DMS79 treated with DMSO at 0.1 percent for 48 hours (cell line): ENCODE measurements around the gene KRTAP10-3.
"Not testable (repeated sequence)": the region's sequence is repeated elsewhere in the genome, so short reads cannot be mapped to it uniquely, and the experiment has no call there.

Experiments used
- DNase-seq: peaks from one replicate; lab custom pipeline; 2025; lab: John Stamatoyannopoulos, UW

Gene KRTAP10-3

GRCh38 chr21:44589586-44590305 lies 31.2 kb upstream of the KRTAP10-3 start:
- DNase-seq = no peak

GRCh38 chr21:44589094-44589493 lies 30.5 kb upstream of the KRTAP10-3 start:
- DNase-seq = no peak

GRCh38 chr21:44585892-44586291 lies 27.3 kb upstream of the KRTAP10-3 start:
- DNase-seq = no peak

GRCh38 chr21:44583800-44584147 lies 25.2 kb upstream of the KRTAP10-3 start:
- no peak for DNase-seq

- DNase-seq = no peak
Measured at GRCh38 chr21:44583089-44583799, 24.6 kb upstream of the KRTAP10-3 start.

GRCh38 chr21:44582055-44582454 lies 23.5 kb upstream of the KRTAP10-3 start:
- no peak for DNase-seq

- DNase-seq = no peak
Measured at GRCh38 chr21:44581158-44581557, 22.6 kb upstream of the KRTAP10-3 start.

- not testable (repeated sequence) for DNase-seq
Measured at GRCh38 chr21:44580231-44580821, 21.7 kb upstream of the KRTAP10-3 start, which contains the start of gene KRTAP10-5. KRTAP10-5 (minus strand) TSS chr21:44580604; CDS start chr21:44580578, 26 bp downstream.

GRCh38 chr21:44579833-44580144 lies 21.2 kb upstream of the KRTAP10-3 start:
- no peak for DNase-seq

GRCh38 chr21:44579056-44579832 lies 20.6 kb upstream of the KRTAP10-3 start:
- no peak for DNase-seq

- DNase-seq = no peak
Measured at GRCh38 chr21:44578371-44579055, 19.9 kb upstream of the KRTAP10-3 start.

- no peak for DNase-seq
Measured at GRCh38 chr21:44576025-44576420, 17.4 kb upstream of the KRTAP10-3 start.

GRCh38 chr21:44575307-44576024 lies 16.9 kb upstream of the KRTAP10-3 start:
- no peak for DNase-seq

GRCh38 chr21:44574457-44575306 lies 16.1 kb upstream of the KRTAP10-3 start:
- no peak for DNase-seq

- DNase-seq = not testable (repeated sequence)
Measured at GRCh38 chr21:44573630-44574456, 15.2 kb upstream of the KRTAP10-3 start, which contains the start of gene KRTAP10-4. KRTAP10-4 (plus strand) TSS chr21:44573729; CDS start chr21:44573759, 30 bp downstream.

- no peak for DNase-seq
Measured at GRCh38 chr21:44572959-44573583, 14.5 kb upstream of the KRTAP10-3 start.

GRCh38 chr21:44571844-44572782 lies 13.5 kb upstream of the KRTAP10-3 start:
- DNase-seq = no peak

- DNase-seq = no peak
Measured at GRCh38 chr21:44571296-44571695, 12.7 kb upstream of the KRTAP10-3 start.
